ENCODE results near the gene YY1. TPM values are rescaled to one million over a fixed set of nuclear protein-coding genes. Genes with fewer than 3 reads are reported as not detected.
A peak's percentile ranks its signal among the peaks of the same experiment; 100 is the strongest.

The YY1 gene
- total RNA-seq, 4 donors from 2014 or later = 50.0 to 67.4 (median 55.6) TPM

- TF ChIP-seq POLR2A (IDR thresholded peaks at IDR 0.05) (no peak), CTCF (IDR thresholded peaks at IDR 0.05) (no peak)
- DNase-seq = peak; percentile 56 to 62
- Histone ChIP-seq H3K9me3 (no peaks in the 10 kb centered on the region), H3K27ac (peak overlapping the region; percentile 72 to 92 (median 87)), H3K4me3 (replicated peaks in 1 of 3) (no peak overlapping the region), H3K4me1 (peaks cover 85 to 95% of the 10 kb centered on the region in 2 donors), H3K36me3 (peaks cover 25 to 27% of the 10 kb centered on the region in 2 donors), H3K27me3 (no peaks in the 10 kb centered on the region)
- intact Hi-C loops (cut with DNase I) = no loop called here
- 64 to 65% methylated on average over 13 to 14 of the region's 14 CpGs for WGBS, 2 donors
Measured at GRCh38 chr14:100293497-100294212, 54.7 kb downstream of the YY1 start.

GRCh38 chr14:100294213-100294962, 55.4 kb downstream of the YY1 start:
- intact Hi-C loops (cut with DNase I) = no loop called here
- no peaks in the 10 kb centered on the region for H3K27me3 ChIP-seq
- WGBS, 2 donors = 28% methylated on average over 10 to 12 of the region's 12 CpGs
- no peak overlapping the region for H3K4me3 ChIP-seq (replicated peaks in 1 of 3)
- peak in 1 of 2 donors; percentile 56 for TF ChIP-seq POLR2A (IDR thresholded peaks at IDR 0.05)
- no peak for TF ChIP-seq CTCF (IDR thresholded peaks at IDR 0.05)
- no peaks in the 10 kb centered on the region for H3K9me3 ChIP-seq
- DNase-seq = peak; percentile 93 to 95
- peaks cover 25 to 27% of the 10 kb centered on the region in 2 donors for H3K36me3 ChIP-seq
- H3K27ac ChIP-seq = peak overlapping the region; percentile 72 to 92 (median 87)
- H3K4me1 ChIP-seq = peaks cover 85 to 95% of the 10 kb centered on the region in 2 donors

DNA sequence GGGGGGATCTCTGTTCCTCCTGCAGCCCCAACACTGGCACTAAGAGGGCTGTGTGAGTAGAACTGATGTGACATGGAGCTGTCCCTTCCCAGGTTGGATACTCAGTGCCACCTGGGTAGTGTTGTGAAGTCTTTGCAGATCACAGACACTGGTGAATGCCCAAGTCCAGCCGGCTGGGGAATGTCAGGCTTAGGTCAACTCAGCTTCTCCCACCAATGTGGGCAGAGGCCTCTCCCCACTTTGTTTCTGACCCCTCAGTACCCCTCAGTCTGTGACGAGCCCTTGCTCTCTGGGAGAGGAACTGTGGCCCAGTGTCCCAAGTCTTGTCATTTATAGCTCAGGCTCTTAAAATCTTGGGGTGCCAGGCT, 56.0 kb downstream of the YY1 start:
- intact Hi-C loops (cut with DNase I) = no loop called here
- peak in 1 of 2 donors; percentile 22 for DNase-seq
- no peaks in the 10 kb centered on the region for H3K27me3 ChIP-seq
- peaks cover 85 to 95% of the 10 kb centered on the region in 2 donors for H3K4me1 ChIP-seq
- peaks cover 25 to 27% of the 10 kb centered on the region in 2 donors for H3K36me3 ChIP-seq
- peak overlapping the region; percentile 72 to 92 (median 87) for H3K27ac ChIP-seq
- WGBS, 2 donors = 48 to 63% methylated on average over 2 of the region's 2 CpGs
- H3K4me3 ChIP-seq (replicated peaks in 1 of 3) = no peak overlapping the region
- TF ChIP-seq POLR2A (IDR thresholded peaks at IDR 0.05) (no peak), CTCF (IDR thresholded peaks at IDR 0.05) (no peak)
- H3K9me3 ChIP-seq = no peaks in the 10 kb centered on the region

- TF ChIP-seq POLR2A (IDR thresholded peaks at IDR 0.05) (no peak), CTCF (IDR thresholded peaks at IDR 0.05) (no peak)
- H3K9me3 ChIP-seq = no peaks in the 10 kb centered on the region
- H3K4me1 ChIP-seq = peaks cover 85 to 95% of the 10 kb centered on the region in 2 donors
- WGBS, 2 donors = 88 to 89% methylated on average over 10 to 16 of the region's 16 CpGs
- H3K4me3 ChIP-seq (replicated peaks in 1 of 3) = no peak overlapping the region
- intact Hi-C loops (cut with DNase I) = no loop called here
- peak overlapping the region; percentile 72 to 92 (median 87) for H3K27ac ChIP-seq
- H3K27me3 ChIP-seq = no peaks in the 10 kb centered on the region
- peak; percentile 1 to 2 for DNase-seq
- H3K36me3 ChIP-seq = peaks cover 25% of the 10 kb centered on the region in 2 donors
Measured at GRCh38 chr14:100295376-100296105, 56.6 kb downstream of the YY1 start.

Measured in thyroid gland (tissue), 4 donors.